ENCODE results near the gene NTM.

Gene NTM

DNA sequence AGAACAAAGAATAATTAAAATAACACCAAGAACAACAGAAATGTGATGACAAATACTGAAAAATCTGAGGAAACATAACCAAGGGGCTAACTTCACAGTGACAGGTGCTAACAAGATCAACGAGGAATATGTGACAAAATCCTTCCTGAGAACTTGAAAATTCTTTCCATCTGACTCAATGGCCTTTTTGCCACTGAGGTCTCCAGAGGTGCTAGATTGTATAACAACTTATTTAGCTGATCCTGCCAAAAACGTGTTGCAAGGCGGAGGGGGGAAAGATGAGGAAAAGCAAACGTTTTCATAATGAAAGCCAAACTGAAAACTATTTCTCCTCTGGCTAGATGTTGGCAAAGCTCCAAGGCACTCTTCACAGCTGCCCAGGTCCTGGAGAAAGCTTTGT, 364.5 kb downstream of the NTM start:
- DNase-seq (ENCODE audit: low spot score) = no peak

DNA sequence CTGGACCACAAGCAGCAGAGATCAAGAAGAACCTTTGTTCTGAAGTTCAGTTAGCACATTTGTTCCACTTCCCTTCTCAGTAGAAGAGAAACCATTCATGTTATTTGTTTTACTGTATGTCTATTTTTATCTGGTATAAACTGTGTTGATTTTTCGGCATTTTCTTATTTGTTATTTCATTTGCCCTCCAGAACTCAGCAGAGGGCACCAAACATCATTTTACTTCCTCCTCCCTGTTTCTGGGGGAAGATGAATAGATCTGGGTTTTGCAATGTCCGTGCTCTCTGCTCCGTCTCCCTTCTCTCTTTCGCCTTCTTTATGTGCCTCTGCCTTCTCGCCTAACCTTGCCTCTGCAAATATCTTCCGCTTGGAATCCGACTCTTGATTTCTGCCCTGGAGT, 366.9 kb downstream of the NTM start:
- DNase-seq (ENCODE audit: low spot score) = no peak

DNA sequence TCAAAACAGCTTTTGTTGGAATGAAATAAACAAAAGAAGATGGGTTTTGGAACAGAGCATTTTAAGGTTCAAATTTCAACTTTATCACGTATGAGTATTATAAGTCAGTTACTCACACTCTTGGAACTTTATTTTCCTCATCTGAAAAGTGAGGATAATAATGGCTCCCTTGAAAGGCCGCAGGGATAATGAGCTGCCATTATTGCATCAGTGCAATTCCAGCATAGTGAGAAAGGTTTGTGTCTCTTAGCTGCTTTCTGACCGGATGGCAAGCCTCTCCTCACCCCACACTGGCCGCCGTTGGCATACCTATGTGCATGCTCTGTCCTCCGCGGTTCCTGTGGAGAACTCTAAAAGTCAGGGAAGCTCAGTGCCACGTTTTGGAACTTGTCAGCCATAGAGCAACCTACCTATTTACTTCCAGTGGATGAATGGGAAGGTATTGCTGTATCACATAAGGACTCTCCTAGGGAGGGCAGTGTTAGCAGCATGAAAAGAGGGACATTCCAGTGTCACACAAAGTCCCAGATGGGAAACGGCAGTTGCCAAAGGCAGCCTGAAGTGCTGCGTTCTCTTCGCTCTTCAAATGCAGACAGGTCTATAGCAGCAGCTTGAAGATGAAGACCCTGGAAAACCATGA, 368.9 kb downstream of the NTM start:
- no peak for DNase-seq (ENCODE audit: low spot score)

DNA sequence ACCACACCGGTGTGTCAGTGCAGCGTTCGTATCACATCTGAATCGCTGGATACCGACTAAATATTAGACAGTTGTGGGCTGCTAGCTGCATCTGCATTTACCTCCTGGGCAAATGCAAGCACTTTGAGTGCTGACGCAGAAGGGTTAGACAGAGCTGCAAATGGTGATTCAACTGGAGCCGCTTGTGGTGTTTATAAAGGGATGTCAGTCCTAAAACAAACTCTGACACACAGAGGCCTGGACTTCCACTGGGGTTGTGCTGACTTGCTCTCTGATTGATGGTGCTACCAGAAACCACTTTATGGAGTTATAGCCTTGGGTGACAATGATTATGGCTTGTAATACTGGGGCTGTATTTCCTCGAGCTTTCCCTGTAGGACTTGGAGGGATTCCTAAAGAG, 374.4 kb downstream of the NTM start:
- no peak for DNase-seq (ENCODE audit: low spot score)

DNA sequence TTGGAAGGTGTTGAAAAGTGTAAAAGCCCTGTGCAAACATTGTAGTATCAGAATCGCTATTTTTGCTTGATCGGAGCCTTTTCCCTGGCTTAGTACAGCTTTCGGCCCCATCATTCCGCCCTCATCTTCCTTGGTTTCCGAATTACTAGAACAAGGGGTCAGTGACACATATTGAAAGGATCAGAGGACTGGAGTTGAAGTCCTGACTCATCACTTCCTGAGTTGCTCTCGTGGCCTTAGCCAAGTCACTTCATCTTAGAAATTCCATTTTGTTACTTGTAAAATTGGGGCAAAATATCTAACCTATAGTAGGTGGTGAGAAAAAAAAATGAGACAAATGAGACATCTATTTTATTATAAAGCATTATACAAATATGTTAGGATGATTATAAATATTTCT, 375.0 kb downstream of the NTM start:
- DNase-seq (ENCODE audit: low spot score) = peak; percentile 1

DNA sequence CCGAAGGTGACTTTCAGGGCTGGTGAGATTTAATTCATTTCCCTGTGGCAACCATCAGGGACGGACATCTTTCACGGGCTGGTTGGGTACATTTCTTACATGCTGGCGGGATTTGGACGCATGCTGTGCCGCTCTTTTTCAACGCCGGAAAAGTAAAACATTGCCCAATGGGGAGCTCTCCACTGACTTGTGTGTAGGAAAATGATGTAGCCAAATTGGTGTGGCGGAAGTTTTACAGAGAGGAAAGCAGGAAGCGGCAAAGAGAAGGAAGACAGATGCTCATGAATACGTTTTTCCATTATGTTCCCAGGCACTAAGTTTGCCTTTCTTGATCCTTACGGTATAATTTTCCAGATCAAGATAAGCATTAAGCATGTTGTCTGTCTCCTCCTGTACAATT, 375.8 kb downstream of the NTM start:
- DNase-seq (ENCODE audit: low spot score) = no peak

DNA sequence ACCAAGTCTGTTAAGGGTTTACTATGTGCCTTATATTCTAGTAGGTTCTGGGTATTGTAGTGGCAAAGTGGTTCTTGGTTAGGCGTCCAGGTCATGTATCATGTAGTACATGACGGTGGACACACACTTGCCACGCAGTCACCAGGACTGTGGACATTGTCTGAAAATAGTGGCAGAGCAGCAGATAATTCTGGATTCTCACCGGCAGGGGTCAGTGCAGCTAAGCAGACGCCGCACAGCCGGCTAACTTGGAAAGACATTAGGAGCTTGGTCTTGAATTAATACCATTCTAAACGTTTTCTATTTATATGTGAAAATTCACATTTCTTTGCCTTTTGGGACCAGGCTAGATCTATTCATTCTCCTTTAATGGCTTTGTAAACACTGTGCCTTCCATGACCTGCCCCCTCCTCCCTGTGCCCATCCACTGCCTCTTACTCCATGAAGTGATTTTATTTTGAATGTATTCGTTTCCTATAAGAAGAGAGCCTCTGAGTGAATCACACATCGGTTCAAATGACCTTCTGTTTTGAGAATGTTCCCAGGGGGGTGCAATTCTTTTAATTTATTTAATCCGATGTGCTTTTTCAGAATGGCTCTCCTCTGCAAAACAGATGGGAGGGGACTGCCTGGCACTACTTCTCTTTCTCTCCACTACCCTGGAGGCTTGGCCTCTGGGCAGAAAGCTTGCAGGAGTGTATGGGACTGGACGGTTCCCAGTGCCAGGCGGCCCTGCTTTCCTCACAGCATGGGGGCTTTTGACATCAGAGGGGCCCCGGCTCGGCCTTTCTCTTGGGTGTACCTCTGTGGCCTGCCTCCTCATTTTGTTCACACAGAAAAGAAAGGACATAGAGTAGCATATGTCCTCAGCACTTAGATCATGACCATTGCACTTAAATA, 378.0 kb downstream of the NTM start:
- DNase-seq (ENCODE audit: low spot score) = peak; percentile 31

DNA sequence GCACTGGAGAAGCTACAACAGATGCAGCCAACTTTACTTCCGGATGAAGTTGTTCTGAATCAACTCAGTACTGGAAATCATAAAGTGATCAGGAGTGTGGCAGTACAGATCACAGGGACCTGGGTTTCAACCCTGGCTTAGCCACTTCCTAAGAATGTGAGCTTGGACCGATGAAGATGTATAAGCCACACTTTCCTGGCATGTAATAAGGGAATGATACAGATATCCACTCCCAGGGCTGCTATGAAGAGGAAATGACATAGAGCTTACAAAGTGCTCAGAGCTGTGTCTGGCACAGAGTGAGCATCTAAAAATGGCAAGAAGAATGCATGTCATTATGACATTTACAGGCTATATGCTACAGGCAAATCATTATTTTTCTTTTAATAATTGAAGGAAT, 378.7 kb downstream of the NTM start:
- no peak for DNase-seq (ENCODE audit: low spot score)

DNA sequence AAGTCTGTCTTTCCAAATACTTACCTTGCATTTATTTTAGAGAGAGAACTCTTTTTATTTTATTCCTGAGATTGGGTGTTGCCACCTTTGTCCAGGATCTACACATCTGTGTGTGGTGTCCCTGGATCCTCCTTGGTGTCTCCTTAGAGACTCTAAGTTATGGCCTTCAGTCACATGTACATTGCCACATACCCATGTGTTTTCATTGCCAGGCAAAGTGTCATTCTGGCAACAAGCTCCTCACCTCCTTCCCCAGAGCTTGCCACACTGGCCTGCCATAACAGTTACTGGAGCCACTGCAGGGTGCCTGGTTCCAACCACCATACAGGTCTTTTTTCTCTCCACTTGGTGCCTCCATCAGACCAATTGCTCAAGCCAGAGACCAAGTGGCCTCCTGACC, 379.7 kb downstream of the NTM start:
- no peak for DNase-seq (ENCODE audit: low spot score)

DNA sequence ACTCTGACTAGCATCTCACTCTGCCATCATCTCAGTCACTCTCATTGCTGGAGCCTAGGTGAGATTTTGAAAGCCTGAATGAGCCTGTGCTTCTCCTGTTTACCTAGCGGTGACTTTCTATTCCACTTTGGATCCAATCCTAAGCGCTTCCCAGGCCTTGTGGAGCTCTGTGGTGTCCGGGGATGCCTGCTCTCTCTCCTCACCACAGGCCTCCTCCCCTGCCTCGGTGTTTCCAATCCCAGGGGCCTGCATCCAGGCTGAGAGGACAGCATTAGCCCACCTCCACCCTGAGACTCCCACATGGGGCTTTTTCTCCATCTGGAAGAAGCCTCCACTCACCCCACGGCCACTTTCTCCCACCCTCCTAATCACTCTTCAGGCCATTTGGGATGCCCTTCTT, 380.3 kb downstream of the NTM start:
- DNase-seq (ENCODE audit: low spot score) = no peak

DNA sequence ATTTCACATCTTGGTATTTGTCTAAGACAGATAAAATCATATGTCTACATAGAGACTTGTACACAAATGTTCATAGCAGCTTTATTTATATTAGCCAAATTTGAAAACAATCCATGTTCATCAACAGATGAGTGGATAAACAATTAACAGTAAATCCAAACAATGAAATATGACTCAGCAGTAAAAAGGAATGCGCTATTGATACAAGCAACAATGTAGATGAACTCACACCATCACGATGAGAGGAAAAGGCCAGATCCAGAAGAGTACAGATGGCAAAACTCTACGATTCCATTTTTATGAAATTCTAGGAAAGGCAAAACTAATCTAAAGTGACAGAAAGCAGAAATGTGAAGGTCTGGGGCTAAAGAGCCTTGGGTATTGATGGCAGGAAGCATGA, 384.3 kb downstream of the NTM start:
- no peak for DNase-seq (ENCODE audit: low spot score)

DNA sequence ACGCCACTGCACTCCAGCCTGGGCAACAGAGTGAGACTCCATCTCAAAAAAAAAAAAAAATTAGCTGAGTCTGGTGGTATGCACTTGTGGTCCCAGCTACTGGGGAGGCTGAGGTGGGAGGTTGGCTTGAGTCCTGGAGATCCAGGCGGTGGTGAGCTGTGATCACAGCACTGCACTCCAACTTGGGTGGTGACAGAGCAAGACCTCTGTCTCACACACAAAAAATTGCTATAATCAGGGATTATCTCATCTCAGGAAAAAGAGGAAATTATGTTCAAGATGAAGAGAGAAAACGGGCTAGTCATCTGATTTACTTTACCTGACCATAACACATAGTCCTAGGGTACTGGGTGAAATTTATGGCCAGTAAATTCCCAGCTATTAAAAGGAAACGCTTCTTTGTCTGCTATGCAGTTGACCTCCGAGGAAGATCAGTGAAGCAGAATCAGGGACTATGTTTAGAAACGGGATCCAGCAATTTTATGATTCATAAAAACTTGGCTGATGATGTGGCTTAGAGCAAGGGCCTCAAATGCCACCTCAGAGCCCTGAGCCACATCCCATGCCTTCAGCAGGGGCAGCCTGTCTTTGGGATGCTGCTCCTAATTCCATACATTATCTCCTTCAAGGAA, 386.2 kb downstream of the NTM start:
- no peak for DNase-seq (ENCODE audit: low spot score)

DNA sequence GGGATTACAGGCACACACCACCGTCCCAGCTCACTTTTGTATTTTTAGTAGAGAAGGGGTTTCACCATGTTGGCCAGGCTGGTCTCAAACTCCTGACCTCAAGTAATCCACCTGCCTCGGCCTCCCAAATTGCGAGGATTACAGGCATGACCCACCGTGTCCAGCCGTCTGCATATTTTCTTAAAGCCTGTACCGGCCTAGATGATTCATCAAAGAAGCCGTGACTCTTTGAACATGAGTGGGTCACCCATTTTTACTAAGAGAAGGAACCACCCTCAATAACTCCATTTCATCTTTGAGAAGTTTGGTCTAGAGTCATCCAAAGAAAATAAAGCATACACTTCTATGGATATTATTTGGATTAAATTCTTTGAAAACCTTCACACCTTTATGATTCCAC, 388.3 kb downstream of the NTM start:
- no peak for DNase-seq (ENCODE audit: low spot score)

DNA sequence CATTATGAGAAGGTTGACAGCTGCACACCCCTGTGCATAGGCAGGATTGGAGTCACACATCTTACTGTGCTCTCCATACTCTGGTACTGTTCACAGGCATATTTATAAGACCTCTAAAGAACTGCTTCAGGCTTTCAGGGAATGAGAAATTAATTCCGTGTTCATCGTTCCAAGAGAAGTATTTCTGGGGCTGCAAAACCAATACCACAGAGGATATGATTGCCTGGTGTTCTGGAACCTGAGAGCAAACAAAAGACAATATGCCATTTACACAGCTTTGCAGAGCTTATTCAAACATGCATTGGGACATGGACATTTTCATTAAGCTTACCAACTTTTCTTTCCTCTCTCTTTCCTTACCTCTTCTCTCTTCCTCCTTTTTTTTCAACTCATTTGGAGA, 388.7 kb downstream of the NTM start:
- DNase-seq (ENCODE audit: low spot score) = no peak

DNA sequence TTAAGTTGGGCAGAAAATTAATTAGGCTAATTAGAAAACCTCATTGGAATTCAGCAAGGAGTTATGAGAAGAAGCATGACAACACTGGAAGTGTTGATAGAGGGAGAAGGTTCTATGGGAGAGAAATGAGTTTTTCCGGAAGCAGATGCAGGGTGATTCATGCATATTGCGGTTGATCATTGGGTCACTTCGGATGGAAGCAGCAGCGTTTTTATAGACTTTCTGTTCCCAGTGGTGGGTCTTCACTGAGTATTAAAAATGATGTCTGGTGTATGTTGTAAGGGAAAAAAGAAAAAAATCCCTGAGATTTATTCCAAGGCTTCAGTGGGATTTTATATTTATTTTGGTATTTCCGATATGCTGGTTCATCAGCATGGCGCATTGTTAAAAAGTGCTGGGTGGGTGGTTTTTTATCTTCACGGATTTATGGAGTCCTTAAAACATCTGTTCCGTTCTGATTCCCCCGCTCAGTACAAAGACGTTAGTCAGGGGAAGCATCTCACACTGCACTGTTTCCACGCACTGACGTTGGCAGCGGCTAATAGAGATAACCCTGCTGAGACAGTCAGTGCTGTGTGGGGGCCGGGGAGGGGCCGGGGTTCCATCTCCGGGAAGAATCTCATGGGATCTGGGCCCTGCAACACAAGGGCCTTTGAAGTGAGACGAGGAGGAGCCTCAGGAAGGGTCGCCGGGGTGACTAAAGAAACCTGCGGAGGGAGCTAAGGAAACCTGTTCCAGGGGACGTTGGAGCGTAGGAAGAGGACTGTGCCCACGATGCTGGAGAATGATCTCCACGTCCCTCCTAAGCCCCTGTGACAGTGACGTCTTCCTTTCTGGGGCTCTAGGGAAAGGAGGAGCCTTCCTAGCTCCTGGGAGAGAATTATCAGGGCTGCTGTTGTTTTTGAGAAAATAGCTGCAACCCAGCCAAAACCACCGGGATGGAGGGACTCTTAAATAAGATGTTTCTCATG, 390.0 kb downstream of the NTM start:
- DNase-seq (ENCODE audit: low spot score) = no peak

DNA sequence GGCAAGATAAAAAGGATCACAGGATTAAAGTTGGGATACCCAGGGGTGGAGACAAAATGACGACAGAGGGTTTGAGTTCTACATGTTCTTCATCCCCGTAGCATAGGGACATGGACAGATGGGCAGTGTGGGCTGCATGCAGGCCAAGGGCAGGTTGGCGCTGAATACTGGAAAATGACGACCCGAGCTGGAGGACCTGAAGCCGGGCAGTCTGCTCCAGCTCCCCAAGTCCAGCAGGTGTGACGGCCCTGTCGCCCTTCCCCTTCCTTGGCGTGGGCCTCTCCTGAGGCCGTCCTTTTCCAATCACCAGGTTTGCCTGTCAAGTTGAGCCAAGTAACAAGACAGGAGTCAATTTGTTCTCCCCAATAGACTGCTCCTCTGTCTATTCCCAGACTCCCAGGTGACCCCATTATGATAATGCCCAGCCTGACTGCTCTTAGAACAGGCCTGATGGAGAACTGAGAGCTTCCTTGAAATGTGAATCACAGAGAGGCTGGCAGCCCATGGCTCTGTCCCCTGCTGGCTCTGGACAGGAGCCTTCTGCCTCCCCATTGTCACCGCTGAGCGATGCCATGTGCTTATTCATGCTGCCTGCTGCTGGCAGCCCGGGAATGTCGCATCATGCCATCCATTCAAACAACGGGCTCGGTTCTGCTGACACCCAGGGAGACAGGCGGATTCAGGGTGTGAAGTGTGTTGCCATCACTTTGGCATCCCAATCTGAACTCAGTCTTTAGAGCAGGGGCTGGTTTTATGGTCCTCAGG, 392.1 kb downstream of the NTM start:
- no peak for DNase-seq (ENCODE audit: low spot score)

DNA sequence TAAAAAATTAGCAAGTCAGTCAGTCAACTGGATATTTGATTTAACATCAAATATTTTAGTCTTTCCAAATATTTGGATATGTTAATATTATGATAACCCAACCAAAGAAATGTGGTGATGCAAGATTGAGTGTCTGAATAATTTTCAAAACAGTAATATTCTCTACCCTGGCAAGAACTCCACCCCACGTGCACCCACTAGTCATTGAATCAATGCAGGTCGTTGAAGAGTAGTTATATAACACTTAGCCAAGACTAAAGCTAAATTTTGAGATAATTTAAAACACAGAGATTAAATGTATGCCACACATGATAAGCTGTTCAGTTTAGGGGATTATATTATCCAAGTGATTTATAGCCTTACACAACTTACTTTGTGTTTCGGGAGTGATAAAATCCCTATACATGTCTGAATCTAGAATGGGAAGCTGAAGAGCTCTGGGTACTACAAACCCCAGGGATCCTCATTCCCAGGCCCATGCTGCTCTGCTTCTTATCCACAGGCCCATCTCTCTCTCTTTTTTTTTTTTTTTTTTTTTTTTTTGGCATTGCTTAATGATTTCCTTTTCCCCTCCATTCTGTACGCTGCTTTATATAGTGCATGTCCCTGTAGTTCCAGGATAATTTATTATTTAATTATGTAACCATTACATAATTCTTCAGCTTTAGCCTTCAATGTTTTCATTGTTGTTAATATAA, 392.9 kb downstream of the NTM start:
- no peak for DNase-seq (ENCODE audit: low spot score)

DNA sequence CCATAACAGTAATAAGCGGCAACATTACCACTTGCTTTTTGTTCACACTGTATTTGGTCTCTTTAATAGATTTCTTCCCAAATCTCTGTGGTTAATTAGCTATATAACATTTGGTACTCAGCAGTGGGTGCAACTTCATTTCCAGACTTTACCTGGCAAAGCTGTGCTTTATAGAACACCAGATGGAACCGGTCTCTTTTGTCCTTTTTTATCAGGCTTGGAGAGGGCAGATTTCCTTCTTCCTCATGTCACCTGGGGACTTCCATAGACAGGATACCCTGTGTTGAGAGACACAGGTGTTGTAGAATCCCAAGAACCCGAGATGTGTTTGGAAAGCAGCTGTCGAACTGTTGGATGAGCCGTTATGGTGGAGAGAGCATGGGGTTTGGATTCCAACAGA, 393.7 kb downstream of the NTM start:
- no peak for DNase-seq (ENCODE audit: low spot score)

DNA sequence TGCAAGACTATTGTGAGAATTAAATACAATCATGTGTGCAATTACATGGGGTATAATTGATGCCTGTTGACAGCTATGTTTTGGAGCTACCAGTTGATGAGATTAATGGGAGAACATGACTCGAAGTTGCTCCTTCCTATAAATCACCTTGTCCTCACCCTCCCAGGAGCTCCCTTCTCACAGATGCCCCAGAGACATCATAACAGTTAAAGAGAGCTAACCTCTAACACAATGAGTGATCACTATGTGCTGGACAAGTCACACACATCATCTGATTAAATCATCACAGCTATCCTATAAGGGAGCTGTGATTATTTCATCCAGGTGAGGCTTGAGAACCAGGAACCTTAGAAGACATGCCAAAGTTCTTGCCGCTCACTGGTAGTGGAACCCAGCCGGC, 394.2 kb downstream of the NTM start:
- no peak for DNase-seq (ENCODE audit: low spot score)

DNA sequence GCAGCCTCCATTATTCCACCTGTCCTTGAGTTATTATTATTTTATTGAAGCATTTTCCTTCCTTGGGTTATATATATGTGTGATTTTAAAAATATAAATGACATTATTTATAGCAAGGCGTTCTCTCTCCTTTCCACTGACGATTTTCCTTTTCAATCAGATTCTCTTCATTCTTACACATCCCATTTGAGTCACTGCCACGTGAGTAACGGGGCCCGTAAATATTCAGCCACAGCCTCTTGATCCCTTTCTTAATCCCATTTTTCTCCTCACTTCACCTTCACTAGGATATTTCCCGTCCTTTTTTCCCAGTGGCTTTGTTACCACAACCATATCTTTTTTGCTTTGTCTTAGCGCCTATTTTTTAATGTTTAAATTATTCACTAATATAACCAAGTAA, 396.2 kb downstream of the NTM start:
- DNase-seq (ENCODE audit: low spot score) = no peak

DNA sequence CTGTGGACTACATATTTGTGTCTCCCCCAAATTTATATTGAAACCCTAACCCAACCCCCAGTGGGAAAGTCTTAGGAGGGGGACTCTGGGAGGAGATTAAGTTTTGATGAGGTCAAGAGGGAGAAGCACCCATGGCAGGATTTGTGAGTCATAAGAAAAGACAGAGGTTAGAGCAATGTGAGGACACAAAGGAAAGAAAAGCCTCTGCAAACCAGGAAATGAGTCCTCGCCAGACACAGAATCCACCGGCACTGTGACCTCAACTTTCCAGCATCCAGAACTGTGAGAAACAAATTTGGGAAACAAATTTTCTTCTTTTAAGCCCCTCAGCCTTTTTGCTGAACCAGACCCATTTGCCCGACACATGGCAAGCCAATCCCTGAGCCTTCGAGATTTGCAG, 397.0 kb downstream of the NTM start:
- DNase-seq (ENCODE audit: low spot score) = no peak

Data from activated CD4-positive, alpha-beta T cell treated with anti-CD3 and anti-CD28 coated beads, Interleukin-2, Interleukin-4, amounts not matched to agents 100 ng/mL and 50 ng/mL, durations not matched to agents 16 hours and 8 hours (primary cell).